Forelimb muscle (tissue), 1 donor: ENCODE measurements around the gene TBX4. TPM values are rescaled to one million over a fixed set of nuclear protein-coding genes. Genes with fewer than 3 reads are reported as not detected.

Experiments used
- DNase-seq: peaks from one replicate; pipeline ENCODE4 v3.0.0-alpha.2; 2013; ENCODE audit warnings: low read depth
- polyA plus RNA-seq: library from polyadenylated mRNA; unstranded; fragments of 120-200 nt; gene quantifications from one replicate; pipeline ENCODE4 v1.2.1, GENCODE V29; 2013; ENCODE audit not compliant: insufficient read length

TBX4 gene
- polyA plus RNA-seq, 1 donor, result 7.7 TPM

- DNase-seq, result no peak
Observed at GRCh38 chr17:61454381-61455323, 2.4 kb downstream of the TBX4 start.

- no peak for DNase-seq
Observed at GRCh38 chr17:61455324-61456060, 3.3 kb downstream of the TBX4 start.

GRCh38 chr17:61456061-61456681 lies 3.9 kb downstream of the TBX4 start:
- no peak for DNase-seq

GRCh38 chr17:61456688-61457225 lies 4.5 kb downstream of the TBX4 start:
- DNase-seq, result no peak

GRCh38 chr17:61457226-61457983 lies 5.2 kb downstream of the TBX4 start:
- no peak for DNase-seq

GRCh38 chr17:61458000-61458399 lies 5.8 kb downstream of the TBX4 start:
- DNase-seq, result no peak

- DNase-seq, result no peak
Observed at GRCh38 chr17:61458421-61459141, 6.4 kb downstream of the TBX4 start.

- no peak for DNase-seq
Observed at GRCh38 chr17:61459142-61459809, 7.1 kb downstream of the TBX4 start.

- no peak for DNase-seq
Observed at GRCh38 chr17:61459939-61460718, 7.9 kb downstream of the TBX4 start.

GRCh38 chr17:61460796-61461585 lies 8.8 kb downstream of the TBX4 start:
- no peak for DNase-seq

GRCh38 chr17:61461586-61461966 lies 9.4 kb downstream of the TBX4 start:
- no peak for DNase-seq

- DNase-seq, result no peak
Observed at GRCh38 chr17:61461967-61462718, 9.9 kb downstream of the TBX4 start.

- DNase-seq, result no peak
Observed at GRCh38 chr17:61462719-61463315, 10.6 kb downstream of the TBX4 start.

GRCh38 chr17:61463316-61464129 lies 11.3 kb downstream of the TBX4 start:
- no peak for DNase-seq

- no peak for DNase-seq
Observed at GRCh38 chr17:61464130-61464842, 12.1 kb downstream of the TBX4 start.

- DNase-seq, result no peak
Observed at GRCh38 chr17:61464843-61465180, 12.6 kb downstream of the TBX4 start.
